Nephron (organoid): Measurements from ENCODE around the gene SOCS6.

Experiments used
- H3K27ac Mint-ChIP-seq, 3 experiments: 2 replicates each; pipeline ENCODE4 v1.8.0; 2020; ENCODE audit warnings: mixed read lengths in 3 of 3, mild to moderate bottlenecking in 2 of 3, moderate library complexity in 1 of 3
- H3K27me3 Mint-ChIP-seq: 2 replicates; pipeline ENCODE4 v1.8.0; 2021; ENCODE audit warnings: low read depth, mild to moderate bottlenecking, moderate library complexity, mixed read lengths
- H3K36me3 Mint-ChIP-seq: 2 replicates; pipeline ENCODE4 v1.8.0; 2020; ENCODE audit warnings: low read depth, mixed read lengths
- H3K4me1 Mint-ChIP-seq: 2 replicates; pipeline ENCODE4 v1.8.0; 2020; ENCODE audit warnings: mixed read lengths
- H3K4me3 Mint-ChIP-seq, 3 experiments: 2 replicates each; pipeline ENCODE4 v1.8.0; 2020; ENCODE audit warnings: mild to moderate bottlenecking in 3 of 3, mixed read lengths in 3 of 3, moderate library complexity in 2 of 3
- H3K9me3 Mint-ChIP-seq: 2 replicates; pipeline ENCODE4 v1.8.0; 2020; ENCODE audit warnings: mixed read lengths
- CTCF ChIP-seq, 3 experiments: fragments of 200-600 bp; sonication (generic); IDR thresholded peaks; one replicate each; pipeline ENCODE4 v1.5.0; 2021; ENCODE audit warnings: antibody characterized with exemption in 3 of 3; ENCODE audit not compliant: unreplicated experiment in 3 of 3

SOCS6 gene

GRCh38 chr18:70310560-70311320, 21.9 kb downstream of the SOCS6 start:
- TF ChIP-seq CTCF (IDR thresholded peaks at IDR 0.05; ENCODE audit: unreplicated experiment in 3 of 3), result no peak
- no peak overlapping the region for H3K4me3 Mint-ChIP-seq
- H3K4me1 Mint-ChIP-seq, result no peaks in the 10 kb centered on the region
- H3K36me3 Mint-ChIP-seq, result peaks cover 38% of the 10 kb centered on the region
- H3K9me3 Mint-ChIP-seq, result peaks cover 11% of the 10 kb centered on the region
- no peak overlapping the region for H3K27ac Mint-ChIP-seq
- no peaks in the 10 kb centered on the region for H3K27me3 Mint-ChIP-seq

- TF ChIP-seq CTCF (IDR thresholded peaks at IDR 0.05; ENCODE audit: unreplicated experiment in 3 of 3), result no peak
- Mint-ChIP-seq H3K27ac (no peak overlapping the region), H3K4me1 (no peaks in the 10 kb centered on the region), H3K4me3 (no peak overlapping the region), H3K27me3 (no peaks in the 10 kb centered on the region), H3K9me3 (peaks cover 8% of the 10 kb centered on the region), H3K36me3 (peaks cover 34% of the 10 kb centered on the region)
Observed at GRCh38 chr18:70311726-70312125, 22.9 kb downstream of the SOCS6 start.

GRCh38 chr18:70313640-70314039, 24.8 kb downstream of the SOCS6 start:
- Mint-ChIP-seq H3K9me3 (peaks cover 2% of the 10 kb centered on the region), H3K27me3 (no peaks in the 10 kb centered on the region), H3K4me3 (no peak overlapping the region), H3K36me3 (peaks cover 25% of the 10 kb centered on the region), H3K27ac (no peak overlapping the region), H3K4me1 (no peaks in the 10 kb centered on the region)
- TF ChIP-seq CTCF (IDR thresholded peaks at IDR 0.05; ENCODE audit: unreplicated experiment in 3 of 3), result no peak

GRCh38 chr18:70314151-70314782, 25.4 kb downstream of the SOCS6 start:
- H3K27me3 Mint-ChIP-seq, result no peaks in the 10 kb centered on the region
- H3K4me1 Mint-ChIP-seq, result no peaks in the 10 kb centered on the region
- TF ChIP-seq CTCF (IDR thresholded peaks at IDR 0.05; ENCODE audit: unreplicated experiment in 3 of 3), result no peak
- H3K36me3 Mint-ChIP-seq, result peaks cover 27% of the 10 kb centered on the region
- H3K4me3 Mint-ChIP-seq, result no peak overlapping the region
- H3K9me3 Mint-ChIP-seq, result no peaks in the 10 kb centered on the region
- no peak overlapping the region for H3K27ac Mint-ChIP-seq

- Mint-ChIP-seq H3K9me3 (peaks cover 3% of the 10 kb centered on the region), H3K27me3 (no peaks in the 10 kb centered on the region), H3K4me1 (peaks cover 4% of the 10 kb centered on the region), H3K4me3 (no peak overlapping the region), H3K36me3 (peaks cover 33% of the 10 kb centered on the region), H3K27ac (peak overlapping the region in 1 of 3 experiments; percentile 17)
- TF ChIP-seq CTCF (IDR thresholded peaks at IDR 0.05; ENCODE audit: unreplicated experiment in 3 of 3), result no peak
Observed at GRCh38 chr18:70319187-70319586, 30.3 kb downstream of the SOCS6 start.

- peaks cover 50% of the 10 kb centered on the region for H3K36me3 Mint-ChIP-seq
- H3K9me3 Mint-ChIP-seq, result peaks cover 3% of the 10 kb centered on the region
- H3K27me3 Mint-ChIP-seq, result no peaks in the 10 kb centered on the region
- no peak for TF ChIP-seq CTCF (IDR thresholded peaks at IDR 0.05; ENCODE audit: unreplicated experiment in 3 of 3)
- H3K4me3 Mint-ChIP-seq, result no peak overlapping the region
- H3K27ac Mint-ChIP-seq, result no peak overlapping the region
- peaks cover 4% of the 10 kb centered on the region for H3K4me1 Mint-ChIP-seq
Observed at GRCh38 chr18:70321616-70322015, 32.8 kb downstream of the SOCS6 start.
